Measurements from ENCODE around the gene TMEM209.

The TMEM209 gene

DNA sequence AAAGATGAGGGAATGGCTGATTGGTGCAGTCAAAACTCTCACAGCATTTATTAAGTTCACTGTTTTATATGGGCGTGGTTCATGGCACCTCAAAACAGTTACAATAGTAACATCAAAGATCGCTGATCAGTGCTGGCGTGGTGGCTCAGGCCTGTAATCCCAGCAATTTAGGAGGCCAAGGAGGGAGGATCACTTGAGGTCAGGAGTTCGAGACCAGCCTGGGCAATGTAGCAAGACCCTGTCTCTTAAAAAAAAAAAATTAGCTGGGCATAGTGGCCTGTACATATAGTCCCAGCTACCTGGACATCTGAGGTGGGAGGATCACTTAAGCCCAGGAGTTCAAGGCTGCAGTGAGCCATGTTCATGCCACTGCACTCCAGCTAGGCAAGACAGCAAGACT is 86.4 kb downstream of the TMEM209 start:
- no peak for DNase-seq

DNA sequence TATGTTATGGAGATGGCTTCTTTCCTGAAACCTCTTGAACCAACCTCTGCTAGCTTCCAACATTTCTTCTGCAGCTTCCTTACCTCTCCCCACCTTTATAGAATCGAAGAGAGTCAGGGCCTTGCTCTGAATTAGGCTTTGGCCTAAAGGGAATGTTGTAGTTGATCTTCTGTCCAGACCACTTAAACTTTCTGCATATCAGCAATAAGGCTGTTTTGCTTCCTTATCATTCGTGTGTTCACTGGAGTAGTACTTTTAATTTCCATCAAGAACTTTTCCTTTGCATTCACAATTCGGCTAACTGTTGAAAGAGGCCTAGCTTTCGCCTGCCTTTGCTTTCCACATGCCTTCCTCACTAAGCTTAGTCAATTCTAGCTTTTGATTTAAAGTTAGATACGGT is 86.9 kb downstream of the TMEM209 start:
- DNase-seq = no peak

DNA sequence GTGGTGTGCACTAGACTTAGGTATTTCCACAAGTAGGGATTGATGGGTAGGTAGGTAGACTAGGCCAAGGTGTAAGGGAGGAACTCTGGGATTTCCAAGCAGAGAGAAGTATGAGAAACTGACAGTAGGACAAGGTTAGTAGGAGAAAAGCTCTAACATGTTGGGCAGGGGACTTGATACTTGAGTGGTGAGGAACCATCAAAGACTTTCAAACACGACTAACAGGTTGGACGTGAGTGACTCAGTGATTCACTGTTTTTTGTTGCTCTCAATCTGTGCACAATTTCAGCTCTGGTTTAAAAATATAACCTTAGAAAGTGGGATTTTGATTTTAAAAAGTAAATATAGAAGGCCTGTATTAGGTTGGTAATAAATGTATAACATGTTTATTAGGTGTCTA is 90.4 kb downstream of the TMEM209 start:
- DNase-seq = peak; percentile 44

All from DMS53 (cell line).